Karpas-422 (cell line): ENCODE results near the gene FAM151A. TPM values are rescaled to one million over a fixed set of nuclear protein-coding genes. Genes with fewer than 3 reads are reported as not detected.

Experiments used
- DNase-seq: peaks from one replicate; pipeline ENCODE4 v3.0.0-alpha.2; 2015
- H2AFZ ChIP-seq: fragments of 200-600 bp; sonication (generic); 2 replicates; pipeline ENCODE4 v1.6.1; 2014; ENCODE audit warnings: antibody characterized with exemption, low read length, mixed read lengths
- H3K27ac ChIP-seq: fragments of 200-600 bp; sonication (generic); 2 replicates; pipeline ENCODE4 v1.5.1; 2014; ENCODE audit warnings: mild to moderate bottlenecking, low read length, moderate library complexity
- H3K27me3 ChIP-seq: fragments of 200-600 bp; sonication (generic); 2 replicates; pipeline ENCODE4 v1.6.1; 2014; ENCODE audit warnings: low read length, mixed read lengths
- H3K36me3 ChIP-seq: fragments of 200-600 bp; sonication (generic); 2 replicates; pipeline ENCODE4 v1.6.1; 2014; ENCODE audit warnings: low read length, mixed read lengths; ENCODE audit not compliant: insufficient read depth
- H3K4me1 ChIP-seq: fragments of 200-600 bp; sonication (generic); 2 replicates; pipeline ENCODE4 v1.6.1; 2014; ENCODE audit warnings: mild to moderate bottlenecking, low read length, mixed read lengths
- H3K4me2 ChIP-seq: fragments of 200-600 bp; sonication (generic); 2 replicates; pipeline ENCODE4 v1.6.1; 2014; ENCODE audit warnings: low read length, low read depth, mild to moderate bottlenecking; ENCODE audit not compliant: poor library complexity, severe bottlenecking
- H3K4me3 ChIP-seq: fragments of 200-600 bp; sonication (generic); 2 replicates; pipeline ENCODE4 v1.5.1; 2014; ENCODE audit warnings: mild to moderate bottlenecking, antibody characterized with exemption, low read length, mixed read lengths
- H3K79me2 ChIP-seq: fragments of 200-600 bp; sonication (generic); 2 replicates; pipeline ENCODE4 v1.6.1; 2014; ENCODE audit warnings: mild to moderate bottlenecking, low read length, mixed read lengths
- H3K9ac ChIP-seq: fragments of 200-600 bp; sonication (generic); 2 replicates; pipeline ENCODE4 v1.6.0; 2014; ENCODE audit warnings: low read length
- H3K9me2 ChIP-seq: fragments of 200-600 bp; sonication (generic), shearing (Covaris generic); replicated peaks from 2 replicates; pipeline ENCODE4 v1.6.0; 2014; ENCODE audit warnings: mild to moderate bottlenecking, low read length, moderate library complexity; ENCODE audit not compliant: insufficient read depth
- H3K9me3 ChIP-seq: fragments of 300-700, 200-600 bp; sonication (generic); 2 replicates; pipeline ENCODE4 v1.6.1; 2014; ENCODE audit warnings: low read length, mixed read lengths
- H4K20me1 ChIP-seq: fragments of 200-600 bp; sonication (generic); 2 replicates; pipeline ENCODE4 v1.6.1; 2014; ENCODE audit warnings: mild to moderate bottlenecking, antibody characterized with exemption, low read length, low read depth; ENCODE audit not compliant: insufficient read depth
- total RNA-seq: library from RNA; depleted of rRNA; stranded (reverse); fragments of >200 nt; shearing (Covaris generic); gene quantifications from 2 replicates; pipeline ENCODE4 v1.2.3, GENCODE V29; 2014; ENCODE audit warnings: low replicate concordance

Gene FAM151A
- total RNA-seq, 1 experiment from 2014 or later = not detected

DNA sequence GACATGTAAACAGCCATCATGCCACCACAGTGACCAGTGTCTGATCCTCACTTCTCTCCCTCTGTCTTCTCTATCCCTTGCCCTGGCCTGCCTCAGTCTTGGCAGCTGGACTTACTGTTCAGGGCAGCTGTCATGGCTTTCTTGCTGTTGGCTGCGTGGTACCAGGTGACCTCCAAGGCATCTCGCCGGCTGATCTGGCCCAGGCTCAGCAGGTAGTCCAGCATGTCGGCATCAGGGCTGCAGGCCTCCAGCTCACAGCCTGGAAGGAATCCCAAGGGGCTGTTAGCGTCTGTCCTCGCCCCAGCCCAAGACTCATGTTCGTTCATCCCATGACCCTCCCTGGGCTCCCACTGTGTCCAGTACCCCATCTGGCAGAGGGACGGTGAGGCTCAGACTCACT lies 3.6 kb downstream of the FAM151A start:
- Histone ChIP-seq H3K27ac (no peak overlapping the region), H3K9ac (no peak overlapping the region), H3K9me3 (no peaks in the 10 kb centered on the region), H3K27me3 (no peaks in the 10 kb centered on the region), H3K4me1 (peaks cover 3% of the 10 kb centered on the region; the same call in 1 of the 2 replicates), H3K9me2 (no peaks in the 10 kb centered on the region), H3K4me3 (no peak overlapping the region), H3K36me3 (no peaks in the 10 kb centered on the region), H4K20me1 (no peaks in the 10 kb centered on the region), H3K79me2 (no peaks in the 10 kb centered on the region), H2AFZ (no peak overlapping the region), H3K4me2 (no peak overlapping the region)
- DNase-seq = no peak

DNA sequence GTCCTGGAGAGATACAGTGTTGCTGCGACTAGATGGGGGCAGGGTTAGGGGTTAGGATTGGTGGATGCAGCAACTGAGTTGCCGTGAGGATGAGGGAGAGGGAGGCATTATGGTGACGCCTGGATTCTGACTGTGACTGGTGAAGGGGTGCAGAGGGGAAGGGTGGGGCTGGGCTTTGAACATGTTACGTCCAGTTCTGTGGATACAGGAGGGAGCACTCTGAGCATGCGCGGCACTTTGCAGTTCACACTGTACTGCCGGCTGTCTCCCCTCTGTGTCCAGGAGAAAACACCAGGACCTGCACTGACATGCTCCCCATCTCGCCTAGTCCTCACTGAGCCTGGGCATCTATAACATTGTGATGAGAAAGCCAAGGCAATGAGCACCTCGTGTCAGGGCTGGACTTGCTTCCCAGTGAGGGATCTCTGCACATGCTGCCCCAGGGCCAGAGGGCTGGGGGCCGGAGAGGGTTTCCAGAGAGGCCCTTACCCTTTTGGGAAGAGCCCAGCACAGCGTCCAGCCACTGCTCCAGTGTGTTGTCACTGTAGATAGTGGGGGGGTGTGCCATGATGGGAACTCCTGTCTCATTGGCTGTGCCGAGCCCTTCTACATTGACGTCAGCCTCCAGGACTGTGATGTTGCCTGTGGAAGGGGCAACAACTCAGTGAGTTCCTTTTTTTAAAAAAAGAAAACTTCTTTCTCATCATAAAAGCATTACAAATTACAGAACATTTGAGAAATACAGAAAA lies 7.6 kb downstream of the FAM151A start:
- no peak overlapping the region for H3K4me2 ChIP-seq
- DNase-seq = peak; percentile 47
- H3K4me3 ChIP-seq = no peak overlapping the region
- H3K27me3 ChIP-seq = no peaks in the 10 kb centered on the region
- no peaks in the 10 kb centered on the region for H4K20me1 ChIP-seq
- no peaks in the 10 kb centered on the region for H3K36me3 ChIP-seq
- no peak overlapping the region for H3K27ac ChIP-seq
- no peak overlapping the region for H2AFZ ChIP-seq
- no peak overlapping the region for H3K9ac ChIP-seq
- no peaks in the 10 kb centered on the region for H3K9me3 ChIP-seq
- H3K79me2 ChIP-seq = no peaks in the 10 kb centered on the region
- peaks cover 3% of the 10 kb centered on the region; the same call in 1 of the 2 replicates for H3K4me1 ChIP-seq
- H3K9me2 ChIP-seq = no peaks in the 10 kb centered on the region

DNA sequence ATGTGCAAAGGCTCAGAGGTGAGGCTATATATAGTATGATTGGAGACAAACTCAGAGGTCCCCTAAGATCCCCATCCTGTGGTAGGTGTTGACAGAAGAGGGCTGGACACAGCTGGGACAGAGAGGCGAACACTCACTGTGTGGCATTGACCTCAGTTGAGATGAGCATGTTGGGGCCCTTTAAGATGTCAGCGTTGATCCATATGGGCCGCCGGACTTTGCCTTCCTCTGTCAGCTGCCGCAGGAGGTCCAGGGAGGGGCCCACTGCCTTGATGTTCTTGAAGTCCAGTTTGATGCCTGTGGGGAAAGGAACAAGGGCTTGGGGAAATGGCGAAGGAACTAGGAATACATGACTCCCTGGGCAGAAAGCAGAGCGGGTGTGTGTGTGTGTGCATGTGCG lies 8.8 kb downstream of the FAM151A start:
- Histone ChIP-seq H2AFZ (no peak overlapping the region), H3K27ac (no peak overlapping the region), H3K36me3 (no peaks in the 10 kb centered on the region), H3K27me3 (no peaks in the 10 kb centered on the region; the same call in 1 of the 2 replicates), H3K9me2 (no peaks in the 10 kb centered on the region), H3K79me2 (no peaks in the 10 kb centered on the region), H4K20me1 (no peaks in the 10 kb centered on the region), H3K4me3 (no peak overlapping the region), H3K4me2 (no peak overlapping the region), H3K9ac (no peak overlapping the region), H3K4me1 (peaks cover 3% of the 10 kb centered on the region; the same call in 1 of the 2 replicates), H3K9me3 (no peaks in the 10 kb centered on the region)
- DNase-seq = no peak

DNA sequence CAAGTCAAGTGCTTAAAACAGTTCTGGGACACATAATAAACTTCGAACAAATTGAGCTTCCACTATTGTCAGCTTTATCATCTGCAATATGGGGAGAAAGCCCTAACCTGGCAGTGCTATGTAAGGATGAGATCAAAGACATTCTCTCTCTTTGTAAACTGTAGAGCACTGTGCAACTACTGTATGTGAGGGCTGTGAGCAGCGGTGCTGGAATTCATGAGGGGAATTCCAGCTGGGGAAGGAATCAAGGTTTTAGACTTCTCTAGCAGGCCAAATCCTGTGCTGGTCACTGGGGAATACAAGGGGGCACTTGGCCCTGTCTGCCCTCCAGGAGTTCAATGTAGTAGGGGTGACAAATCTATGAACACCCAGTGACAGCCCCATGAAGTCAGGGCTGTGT lies 9.3 kb downstream of the FAM151A start:
- Histone ChIP-seq H3K4me2 (no peak overlapping the region), H3K27ac (no peak overlapping the region), H3K27me3 (no peaks in the 10 kb centered on the region; the same call in 1 of the 2 replicates), H3K79me2 (no peaks in the 10 kb centered on the region), H3K9me2 (no peaks in the 10 kb centered on the region), H3K9me3 (no peaks in the 10 kb centered on the region), H3K4me1 (peaks cover 3% of the 10 kb centered on the region; the same call in 1 of the 2 replicates), H3K4me3 (no peak overlapping the region), H4K20me1 (no peaks in the 10 kb centered on the region), H3K36me3 (no peaks in the 10 kb centered on the region), H3K9ac (no peak overlapping the region), H2AFZ (no peak overlapping the region)
- DNase-seq = no peak

DNA sequence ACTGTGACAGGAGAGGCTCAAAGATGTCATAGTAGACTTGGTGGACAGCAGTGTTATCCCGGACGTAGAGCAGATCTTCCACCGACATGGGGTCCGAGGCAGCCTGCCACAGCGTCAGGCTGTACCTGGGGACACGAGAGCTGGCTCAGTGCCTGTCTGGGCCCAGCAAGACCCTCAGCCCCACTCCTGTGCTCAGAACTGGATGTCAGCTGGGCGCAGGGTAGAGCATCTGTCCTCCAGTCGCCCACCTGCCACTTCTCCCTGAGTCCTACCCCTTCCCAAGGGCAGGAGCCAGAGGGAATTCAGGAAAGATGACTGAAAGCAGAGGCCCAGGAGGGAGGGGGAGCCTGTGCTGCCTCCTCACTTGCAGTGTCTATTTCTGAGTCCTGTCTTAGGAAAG lies 11.7 kb downstream of the FAM151A start:
- Histone ChIP-seq H3K4me2 (no peak overlapping the region), H3K9ac (no peak overlapping the region), H3K27me3 (no peaks in the 10 kb centered on the region; the same call in 1 of the 2 replicates), H3K9me3 (no peaks in the 10 kb centered on the region), H2AFZ (no peak overlapping the region), H3K9me2 (no peaks in the 10 kb centered on the region), H4K20me1 (no peaks in the 10 kb centered on the region), H3K4me3 (no peak overlapping the region), H3K4me1 (peaks cover 3% of the 10 kb centered on the region; the same call in 1 of the 2 replicates), H3K36me3 (no peaks in the 10 kb centered on the region), H3K27ac (no peak overlapping the region), H3K79me2 (no peaks in the 10 kb centered on the region)
- no peak for DNase-seq

DNA sequence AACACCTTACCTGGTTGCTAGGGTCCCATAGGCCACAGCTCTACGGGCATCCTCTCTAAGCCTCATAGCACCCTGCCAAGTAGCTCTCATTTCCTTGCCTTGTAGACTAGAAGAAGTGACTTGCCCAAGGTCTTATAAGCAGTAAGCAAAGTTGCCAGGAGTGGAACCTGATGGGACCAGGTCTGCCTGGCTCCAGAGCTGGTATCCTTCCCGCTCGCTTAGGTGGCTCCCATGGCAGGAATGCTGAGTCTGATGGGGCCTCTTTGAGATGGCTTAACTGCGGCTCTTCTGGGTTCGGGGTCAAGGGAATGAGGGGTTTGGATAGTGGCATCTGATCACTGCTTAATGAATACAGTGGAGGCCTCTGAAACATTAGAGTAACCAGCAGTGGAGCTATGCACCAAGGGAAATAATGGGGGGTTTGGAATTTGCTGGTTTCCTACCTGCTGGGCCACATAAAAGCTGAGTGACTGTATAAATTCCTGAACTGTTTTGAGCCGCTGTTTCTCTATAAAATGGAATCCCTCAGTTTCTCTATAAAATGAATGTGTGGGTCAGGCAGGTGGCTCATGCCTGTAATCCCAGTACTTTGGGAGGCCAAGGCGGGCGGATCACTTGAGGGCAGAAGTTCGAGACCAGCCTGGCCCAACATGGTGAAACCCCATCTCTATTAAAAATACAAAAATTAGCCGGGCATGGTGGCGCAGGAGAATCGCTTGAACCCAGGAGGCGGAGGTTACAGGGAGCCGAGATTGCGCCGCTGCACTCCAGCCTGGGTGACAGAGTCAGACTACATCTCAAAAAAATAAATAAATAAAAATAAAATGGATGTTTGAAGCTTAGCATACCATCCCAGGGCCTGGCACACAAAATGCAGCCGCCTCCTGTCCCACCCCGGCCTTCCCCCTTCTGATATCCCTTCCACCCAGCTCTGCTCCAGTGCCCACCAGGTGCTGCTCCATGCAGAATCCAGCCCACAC lies 12.4 kb downstream of the FAM151A start:
- Histone ChIP-seq H3K79me2 (no peaks in the 10 kb centered on the region), H3K9me2 (no peaks in the 10 kb centered on the region), H3K9ac (no peak overlapping the region), H3K4me3 (no peak overlapping the region), H3K27me3 (no peaks in the 10 kb centered on the region; the same call in 1 of the 2 replicates), H3K9me3 (no peaks in the 10 kb centered on the region), H4K20me1 (no peaks in the 10 kb centered on the region), H3K4me1 (peaks cover 1% of the 10 kb centered on the region; the same call in 1 of the 2 replicates), H3K36me3 (no peaks in the 10 kb centered on the region), H2AFZ (no peak overlapping the region), H3K27ac (no peak overlapping the region), H3K4me2 (no peak overlapping the region)
- no peak for DNase-seq

DNA sequence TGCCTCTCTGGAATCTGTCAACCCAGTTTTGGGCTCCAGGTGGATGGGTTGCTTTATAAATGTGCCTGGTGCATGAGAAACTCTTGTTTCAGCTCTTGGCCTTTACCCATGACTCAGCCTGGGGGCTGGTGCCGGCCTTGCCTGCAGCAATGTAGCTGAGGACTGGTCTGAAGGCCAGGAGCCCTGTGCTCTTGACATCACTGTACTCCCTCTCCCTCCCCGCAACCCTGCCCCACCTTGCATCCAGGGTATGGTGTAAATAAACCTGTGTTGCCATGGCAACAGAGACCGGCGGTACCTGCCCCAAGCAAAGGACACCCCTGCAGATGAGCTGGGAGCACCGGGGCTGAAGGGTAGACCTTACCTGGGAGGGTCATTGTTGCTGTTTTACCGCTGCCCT lies 13.3 kb downstream of the FAM151A start:
- Histone ChIP-seq H2AFZ (no peak overlapping the region), H3K27me3 (no peaks in the 10 kb centered on the region; the same call in 1 of the 2 replicates), H3K4me2 (no peak overlapping the region), H3K9ac (no peak overlapping the region), H4K20me1 (no peaks in the 10 kb centered on the region), H3K4me1 (no peaks in the 10 kb centered on the region), H3K9me2 (no peaks in the 10 kb centered on the region), H3K79me2 (no peaks in the 10 kb centered on the region), H3K9me3 (no peaks in the 10 kb centered on the region), H3K4me3 (no peak overlapping the region), H3K36me3 (no peaks in the 10 kb centered on the region), H3K27ac (no peak overlapping the region)
- no peak for DNase-seq
